HG03108 (cell line): ENCODE data around the gene SOST.

Experiments used
- ATAC-seq: cut with Tn5 transposase; IDR thresholded peaks from one replicate; pipeline ENCODE4 v1.9.1; 2021; ENCODE audit warnings: moderate library complexity; ENCODE audit not compliant: unreplicated experiment

Gene SOST

GRCh38 chr17:43710101-43710500, 48.5 kb downstream of the SOST start:
- no peak for ATAC-seq

- ATAC-seq: no peak
Measured at GRCh38 chr17:43709210-43709609, 49.4 kb downstream of the SOST start.

GRCh38 chr17:43707184-43707583, 51.4 kb downstream of the SOST start:
- no peak for ATAC-seq

- no peak for ATAC-seq
Measured at GRCh38 chr17:43706235-43706634, 52.4 kb downstream of the SOST start.
